Measurements from ENCODE around the gene ZNF594.

GRCh38 chr17:5211458-5211857 lies 19.8 kb upstream of the ZNF594 start:
- TF ChIP-seq, protein P1, sequence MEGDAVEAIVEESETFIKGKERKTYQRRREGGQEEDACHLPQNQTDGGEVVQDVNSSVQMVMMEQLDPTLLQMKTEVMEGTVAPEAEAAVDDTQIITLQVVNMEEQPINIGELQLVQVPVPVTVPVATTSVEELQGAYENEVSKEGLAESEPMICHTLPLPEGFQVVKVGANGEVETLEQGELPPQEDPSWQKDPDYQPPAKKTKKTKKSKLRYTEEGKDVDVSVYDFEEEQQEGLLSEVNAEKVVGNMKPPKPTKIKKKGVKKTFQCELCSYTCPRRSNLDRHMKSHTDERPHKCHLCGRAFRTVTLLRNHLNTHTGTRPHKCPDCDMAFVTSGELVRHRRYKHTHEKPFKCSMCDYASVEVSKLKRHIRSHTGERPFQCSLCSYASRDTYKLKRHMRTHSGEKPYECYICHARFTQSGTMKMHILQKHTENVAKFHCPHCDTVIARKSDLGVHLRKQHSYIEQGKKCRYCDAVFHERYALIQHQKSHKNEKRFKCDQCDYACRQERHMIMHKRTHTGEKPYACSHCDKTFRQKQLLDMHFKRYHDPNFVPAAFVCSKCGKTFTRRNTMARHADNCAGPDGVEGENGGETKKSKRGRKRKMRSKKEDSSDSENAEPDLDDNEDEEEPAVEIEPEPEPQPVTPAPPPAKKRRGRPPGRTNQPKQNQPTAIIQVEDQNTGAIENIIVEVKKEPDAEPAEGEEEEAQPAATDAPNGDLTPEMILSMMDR (conservative IDR thresholded peaks at IDR 0.05), result no peak
- TF ChIP-seq EZH2 (IDR thresholded peaks at IDR 0.05; ENCODE audit: low read depth), result no peak

Data from PC-9 (cell line).